Stimulated activated CD4-positive, alpha-beta T cell treated with anti-CD3 and anti-CD28 coated beads, TNF-alpha, amount 100 ng/mL, for 1 hour (primary cell): ENCODE results near the gene IL23R.
"Not testable (repeated sequence)": the region's sequence is repeated elsewhere in the genome, so short reads cannot be mapped to it uniquely, and the experiment has no call there.

Experiments used
- DNase-seq, 3 donors: peaks; one replicate each; pipeline ENCODE4 v3.0.0-alpha.2; 2020; ENCODE audit warnings: low read depth in 3 of 3, low spot score in 1 of 3

Gene IL23R

GRCh38 chr1:67166196-67166595, at the start of gene IL23R:
IL23R (plus strand) TSS chr1:67166454; CDS start chr1:67168121, 1,667 bp downstream.
- no peak for DNase-seq

- DNase-seq = no peak
These were observed 48.1 kb upstream of the IL23R start for GRCh38 chr1:67118191-67118590.

DNA sequence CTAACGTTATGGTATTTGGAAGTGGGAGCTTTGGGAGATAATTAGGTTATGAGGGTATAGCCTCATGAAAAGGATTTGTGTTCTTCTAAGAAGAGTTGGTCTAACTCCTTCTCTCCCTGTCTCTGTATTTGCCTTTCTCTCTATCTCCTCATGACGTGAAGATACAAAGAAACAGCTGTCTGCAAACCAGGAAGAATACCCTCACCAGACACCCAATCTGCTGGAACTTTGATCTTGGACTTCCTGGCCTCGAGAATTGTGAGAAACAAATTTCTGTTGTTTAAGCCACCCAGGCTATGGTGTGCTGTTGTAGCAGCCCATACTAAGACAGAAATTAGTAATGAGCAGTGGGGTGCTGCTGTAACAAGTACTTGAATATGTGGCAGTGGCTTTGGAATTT, 47.6 kb upstream of the IL23R start:
- no peak for DNase-seq

GRCh38 chr1:67120855-67121619, 45.2 kb upstream of the IL23R start:
- DNase-seq = no peak

GRCh38 chr1:67124455-67124854, 41.8 kb upstream of the IL23R start:
- DNase-seq = no peak

DNA sequence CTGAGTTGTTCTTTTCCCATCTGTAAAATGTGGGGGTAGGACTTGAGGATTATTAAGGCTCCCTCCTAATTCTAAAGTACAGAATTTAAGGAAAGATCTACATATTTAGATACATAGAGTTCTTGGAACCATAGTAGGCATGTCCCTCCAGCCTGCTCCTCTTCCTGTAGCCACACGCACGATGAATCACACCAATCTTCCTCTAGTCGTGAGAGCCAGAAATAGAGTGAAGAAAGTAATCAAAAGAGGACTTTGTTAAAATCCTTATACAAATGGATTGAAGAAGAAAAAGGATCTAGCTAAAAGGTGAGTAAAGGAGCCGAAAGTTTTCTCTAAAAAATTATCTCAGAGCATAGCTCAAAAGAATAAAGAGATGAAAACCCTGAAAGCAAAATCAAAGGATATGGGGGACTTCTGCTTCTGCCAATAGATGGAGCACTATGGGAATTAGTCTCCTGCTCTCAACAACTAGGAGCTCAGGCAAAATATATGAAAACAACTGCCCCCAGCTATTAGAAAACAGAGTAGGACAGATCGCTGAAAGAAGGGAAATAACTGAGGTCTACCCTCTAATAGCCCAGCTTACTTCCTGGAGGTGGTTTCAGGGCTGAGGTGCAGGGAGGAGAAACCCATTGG, 40.0 kb upstream of the IL23R start:
- DNase-seq = no peak

DNA sequence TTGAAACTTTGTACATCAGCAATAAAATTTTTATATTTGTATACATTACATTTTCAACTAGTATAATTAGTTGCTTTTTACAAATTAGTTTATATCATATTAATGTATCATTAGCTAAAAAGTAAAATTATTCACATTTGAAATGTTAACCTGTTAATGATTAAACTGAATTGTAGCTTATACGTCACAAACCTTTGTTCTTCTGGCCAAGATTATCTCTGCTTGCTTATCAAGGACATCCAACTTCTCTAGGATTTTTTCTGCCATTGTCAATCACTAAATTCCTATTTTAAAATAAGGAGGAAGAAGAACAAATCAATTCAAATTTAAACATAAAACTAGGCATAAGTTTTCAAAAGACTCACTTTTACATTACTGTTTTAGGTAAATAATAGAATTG, 39.3 kb upstream of the IL23R start:
- DNase-seq = no peak

DNA sequence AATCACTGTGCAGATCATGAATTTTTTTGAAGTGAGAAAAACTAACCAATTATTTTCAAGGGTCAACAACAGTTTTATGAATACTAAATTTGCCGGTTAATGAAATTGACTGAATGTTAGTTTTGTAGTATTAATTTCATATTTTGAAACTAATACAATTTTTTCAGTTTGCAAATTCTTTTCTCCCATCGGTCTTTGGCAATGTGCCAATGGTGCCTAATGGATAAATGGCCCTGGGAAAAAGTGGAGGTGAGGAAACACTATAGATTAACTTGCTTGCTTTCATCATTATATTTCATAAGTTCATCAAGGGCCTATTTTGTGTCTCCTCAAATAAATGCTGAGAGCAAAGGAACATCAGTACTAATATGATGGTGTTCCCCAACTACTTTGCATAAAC, 35.6 kb upstream of the IL23R start:
- DNase-seq = no peak

DNA sequence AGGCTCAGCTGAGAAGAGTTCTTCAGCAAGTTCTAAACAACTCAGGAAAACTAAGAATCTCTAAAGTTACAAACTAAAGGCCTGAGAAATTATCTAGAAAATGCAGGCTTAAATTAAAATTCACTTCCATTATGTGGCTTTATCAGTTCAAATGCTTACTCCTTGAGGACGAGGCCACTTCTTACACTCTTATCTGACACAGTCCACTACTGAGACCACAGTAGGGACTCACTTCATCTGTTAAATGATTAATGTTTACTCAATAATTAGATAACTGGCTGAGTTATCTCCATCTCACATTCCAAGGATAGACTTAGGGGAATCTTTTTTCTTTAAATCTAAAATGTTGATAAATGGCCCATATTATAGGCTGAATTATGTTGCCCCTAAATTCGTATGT, 33.1 kb upstream of the IL23R start:
- DNase-seq = no peak

DNA sequence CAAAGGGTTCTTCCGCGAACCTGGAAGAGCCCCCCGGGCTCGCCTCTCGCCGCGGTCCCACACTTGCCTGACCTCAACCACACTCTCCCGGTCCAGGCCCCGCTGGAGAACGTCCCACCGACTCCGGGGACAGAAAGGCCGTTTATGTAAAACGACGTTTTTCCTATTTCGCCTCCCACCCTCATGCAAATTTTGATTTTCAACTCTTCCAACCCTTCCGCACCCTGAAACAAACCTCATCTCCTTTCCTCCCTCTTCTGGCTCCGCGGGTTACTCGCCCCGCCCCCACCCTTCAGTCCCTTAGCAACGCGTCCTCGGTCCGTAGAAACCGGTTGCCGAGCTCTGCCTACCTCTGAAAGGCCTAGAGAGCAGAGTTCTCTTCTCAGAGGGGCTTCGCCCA, 31.6 kb upstream of the IL23R start, which contains the start of gene C1orf141:
C1orf141 (minus strand) TSS at position 276 of the 400 bp plus-strand sequence. CDS start 7,730 bp downstream, outside the sequence.
- no peak for DNase-seq

GRCh38 chr1:67135354-67135753, 30.9 kb upstream of the IL23R start:
- DNase-seq = no peak

GRCh38 chr1:67137307-67137753, 28.9 kb upstream of the IL23R start:
- DNase-seq = no peak

DNA sequence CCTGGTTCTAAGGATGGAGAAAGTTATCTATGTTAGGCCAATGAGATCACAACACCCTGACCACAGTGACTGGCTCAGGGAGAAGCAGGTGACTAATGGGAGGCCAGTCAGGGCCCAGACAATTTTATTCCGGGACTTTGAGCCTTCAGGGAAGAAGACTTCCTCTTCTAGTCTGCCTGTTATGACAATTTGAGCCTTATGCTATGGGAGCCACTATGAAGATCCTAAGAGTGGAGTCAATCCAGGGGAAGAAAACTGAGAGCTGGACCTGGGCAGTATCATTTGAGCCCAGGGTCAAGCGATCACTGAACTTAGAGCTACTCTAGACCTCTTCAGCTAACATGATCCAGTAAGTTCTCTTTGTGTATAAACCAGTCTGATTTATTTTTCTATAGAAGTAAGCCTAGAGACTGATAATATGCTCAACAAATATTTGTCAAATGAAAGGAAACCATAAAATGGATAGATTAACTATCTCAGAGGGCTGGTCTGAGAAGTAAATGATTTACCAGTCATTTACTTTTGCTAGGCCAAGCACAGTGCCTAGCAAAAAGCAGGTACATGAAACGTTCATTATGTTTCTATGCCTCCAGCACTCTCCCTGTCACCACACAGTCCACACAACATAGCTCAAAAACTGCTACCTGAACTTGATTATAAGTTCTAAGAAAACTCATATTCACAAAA, 27.3 kb upstream of the IL23R start:
- no peak for DNase-seq

GRCh38 chr1:67140460-67140859, 25.8 kb upstream of the IL23R start:
- DNase-seq = no peak

DNA sequence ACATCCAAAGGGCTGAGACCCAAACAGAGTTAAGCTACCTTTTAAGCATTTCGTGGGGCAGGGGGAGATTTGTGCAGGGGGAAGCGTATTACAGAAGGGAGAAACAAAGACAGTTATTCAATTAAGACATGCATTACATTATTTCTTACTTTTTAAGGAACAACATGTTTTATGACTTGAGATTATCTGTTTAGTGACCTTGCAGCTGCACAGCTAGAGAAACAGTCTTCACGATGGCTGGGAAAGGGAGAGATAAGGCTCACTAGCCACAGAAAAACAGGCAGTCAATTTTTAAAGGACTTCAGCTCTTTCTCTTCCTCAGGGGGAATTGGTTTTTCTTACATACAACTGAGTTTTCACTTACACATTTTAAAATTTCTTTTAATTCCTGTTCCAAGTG, 24.4 kb upstream of the IL23R start:
- DNase-seq = not testable (repeated sequence)

DNA sequence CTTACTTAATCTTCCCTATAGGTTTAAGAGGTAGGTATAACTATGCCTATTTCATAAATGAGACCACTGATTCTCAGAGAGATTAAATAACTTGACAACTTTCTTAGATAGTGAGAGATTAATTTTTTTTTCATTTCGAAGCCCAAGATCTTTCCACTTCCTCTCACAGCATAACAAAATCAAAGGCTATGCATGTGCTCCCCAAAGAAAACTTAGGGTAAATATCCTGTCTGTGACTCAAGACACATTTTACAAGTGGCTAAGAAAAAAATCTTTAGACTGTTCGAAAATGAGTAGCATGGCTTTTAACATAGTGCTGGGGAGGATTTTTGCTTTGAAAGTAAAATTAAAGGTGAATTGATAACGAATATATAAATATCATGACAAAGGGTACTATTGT, 23.3 kb upstream of the IL23R start:
- DNase-seq = no peak

- DNase-seq = no peak
These were observed 22.3 kb upstream of the IL23R start for GRCh38 chr1:67143966-67144365.

- no peak for DNase-seq
These were observed 21.6 kb upstream of the IL23R start for GRCh38 chr1:67144696-67145095.

DNA sequence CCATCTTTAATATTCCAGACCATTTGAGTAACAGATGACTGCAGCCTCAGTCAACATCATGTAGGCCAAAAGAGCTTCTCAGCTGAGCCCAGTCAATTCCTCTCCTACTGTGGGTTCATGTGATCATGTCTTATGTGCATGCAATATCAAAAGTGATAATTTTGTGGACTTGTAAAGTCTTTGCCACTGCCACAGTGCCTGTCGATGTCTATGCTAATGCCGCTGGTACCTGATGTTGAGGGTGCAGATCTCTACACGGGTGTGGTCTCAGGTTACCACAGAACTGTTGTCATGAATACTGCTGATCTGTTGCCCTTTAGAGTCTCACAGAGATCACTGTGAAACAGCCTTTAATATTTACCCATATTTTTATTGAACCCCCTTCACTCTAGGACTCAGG, 20.2 kb upstream of the IL23R start:
- DNase-seq = no peak

DNA sequence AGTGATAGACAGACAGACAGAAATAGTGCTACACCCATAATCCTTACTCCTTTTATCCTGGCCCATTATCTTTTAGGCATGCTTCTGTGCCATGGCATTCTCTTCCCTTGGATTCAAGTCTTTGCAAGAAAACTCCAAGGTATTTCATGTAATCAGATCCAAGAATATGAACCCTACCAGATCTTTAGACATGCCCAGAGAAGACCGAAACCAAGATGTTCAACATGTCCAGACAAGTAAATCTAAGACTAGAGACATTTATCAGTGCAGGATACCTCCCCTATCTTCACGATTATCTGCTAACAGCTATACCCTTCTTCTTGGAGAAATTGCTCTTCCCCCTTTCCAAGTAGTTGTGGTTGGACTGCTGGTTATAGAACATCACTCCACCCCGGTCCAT, 19.7 kb upstream of the IL23R start:
- DNase-seq = no peak

DNA sequence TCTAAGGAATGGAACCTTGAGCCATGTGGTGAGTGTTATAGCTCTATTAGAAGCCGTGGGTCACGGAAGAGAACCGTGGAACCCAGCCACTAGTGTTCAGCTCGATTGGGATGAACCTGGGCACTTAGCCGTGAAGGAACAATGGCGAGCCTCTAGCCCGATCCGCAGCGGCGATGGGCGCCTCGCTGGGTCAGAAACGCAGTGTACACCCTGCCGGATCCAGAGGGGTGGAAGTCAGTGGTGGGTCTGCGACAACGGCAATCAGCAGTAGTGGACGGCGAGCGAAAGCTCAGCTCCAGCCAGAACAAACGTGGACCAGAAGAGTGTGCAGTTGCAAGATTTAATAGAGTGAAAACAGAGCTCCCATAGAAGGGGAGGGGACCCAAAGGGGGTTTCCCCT, 18.3 kb upstream of the IL23R start:
- not testable (repeated sequence) for DNase-seq

DNA sequence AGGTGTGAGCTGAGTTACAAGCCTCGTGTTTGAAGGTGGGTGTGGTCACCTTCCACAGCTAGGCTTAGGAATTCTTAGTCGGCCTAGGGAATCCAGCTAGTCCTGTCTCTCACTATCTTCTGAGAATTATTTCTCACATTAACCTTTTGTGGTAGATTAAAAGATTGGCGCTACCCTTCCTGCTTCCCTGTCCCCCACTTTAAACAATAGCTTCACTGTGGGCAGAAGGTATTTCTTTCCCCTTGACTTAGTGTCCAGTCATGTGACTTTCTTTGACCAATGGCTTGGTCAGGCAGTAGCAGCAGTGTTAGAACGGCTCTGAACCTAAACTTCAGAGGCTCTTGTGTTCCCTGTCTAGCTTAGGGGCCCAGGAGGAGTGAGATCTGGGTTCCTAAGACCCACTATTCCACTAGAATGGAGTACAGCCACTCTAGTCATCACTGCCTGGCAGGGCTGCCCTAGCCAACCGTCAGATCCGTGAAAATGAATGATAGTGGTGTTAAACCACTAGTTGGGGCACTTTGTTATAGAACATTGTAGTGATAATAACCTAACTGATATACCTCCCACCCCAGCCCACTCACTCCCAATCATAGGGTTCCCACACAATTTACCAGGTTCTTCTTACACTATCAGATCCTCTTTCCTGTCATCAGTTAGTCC, 17.6 kb upstream of the IL23R start:
- no peak for DNase-seq
